SHP77 treated with DMSO at 0.1 percent for 48 hours (cell line): ENCODE data around the gene STX10.

ENCODE experiments used
- DNase-seq: peaks from one replicate; lab custom pipeline; 2025; lab: John Stamatoyannopoulos, UW

Gene STX10

DNA sequence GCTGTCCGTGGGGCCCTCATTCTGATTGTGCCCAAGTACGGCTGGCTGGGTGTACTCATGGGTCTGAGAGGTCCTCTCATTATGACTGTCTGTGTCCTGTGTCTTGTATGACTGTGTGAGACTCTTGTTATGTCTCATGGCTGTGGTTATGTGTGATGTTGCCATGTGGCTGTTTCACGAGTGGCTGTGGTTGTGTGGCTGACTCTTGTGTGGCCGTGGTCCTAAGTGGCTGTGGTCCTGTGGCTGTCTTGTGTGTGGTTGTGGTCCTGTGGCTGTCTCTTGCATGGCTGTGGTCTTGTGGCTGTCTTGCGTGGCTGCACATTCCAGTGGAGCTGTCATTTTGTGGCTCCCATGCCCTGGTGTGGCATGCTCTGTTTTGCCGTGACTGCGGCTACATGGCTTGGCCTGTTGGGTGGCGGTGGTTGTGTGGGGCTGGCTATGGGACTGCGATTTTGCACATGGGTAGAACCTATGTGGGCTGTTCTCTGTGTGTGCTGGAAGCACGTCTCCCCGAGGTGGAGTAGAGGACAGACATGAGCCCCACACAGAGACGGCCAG is 50.1 kb downstream of the STX10 start:
- no peak for DNase-seq

GRCh38 chr19:13099073-13099999 is 50.8 kb downstream of the STX10 start:
- DNase-seq = no peak

DNA sequence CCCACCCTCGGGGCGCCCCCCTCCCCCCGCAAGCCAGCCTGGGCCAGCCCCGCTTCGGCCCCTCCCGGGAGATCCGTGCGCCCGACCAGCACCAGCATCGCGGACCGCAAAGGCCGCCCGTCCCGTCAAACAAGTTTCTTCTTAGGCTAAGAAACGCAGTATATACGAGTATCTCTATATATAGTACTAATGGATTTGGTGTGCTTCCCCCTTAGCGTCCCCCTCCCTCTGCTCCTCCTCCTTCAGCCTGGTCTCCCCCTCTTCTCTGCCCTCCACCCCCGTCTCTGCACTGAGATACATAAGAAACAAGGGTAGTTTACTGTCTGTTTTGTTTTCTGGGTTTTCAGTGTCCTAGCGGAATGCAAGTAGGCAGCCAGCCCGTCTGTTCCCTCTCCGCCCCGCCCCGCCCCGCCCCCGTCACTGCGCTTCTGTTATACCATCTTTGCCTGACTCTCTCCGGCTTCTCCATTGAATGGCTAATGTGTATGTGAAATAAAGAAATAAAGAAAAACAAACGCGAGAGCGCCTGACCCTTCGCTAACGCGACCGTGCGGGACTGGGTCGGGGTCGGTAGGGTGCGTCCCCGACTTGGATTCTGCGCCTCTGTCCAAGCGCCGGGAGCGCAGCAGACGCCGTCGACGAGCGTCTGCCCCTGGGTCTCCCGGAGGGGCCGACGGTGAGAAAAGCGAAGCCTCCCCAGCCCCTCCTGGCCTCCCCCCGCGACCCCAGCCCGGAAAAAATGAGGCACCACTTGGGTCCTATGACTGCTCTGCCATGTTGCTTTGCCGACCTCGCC is 51.7 kb downstream of the STX10 start:
- DNase-seq = no peak

- DNase-seq = no peak
Observed at GRCh38 chr19:13097463-13098258, 52.5 kb downstream of the STX10 start.

DNA sequence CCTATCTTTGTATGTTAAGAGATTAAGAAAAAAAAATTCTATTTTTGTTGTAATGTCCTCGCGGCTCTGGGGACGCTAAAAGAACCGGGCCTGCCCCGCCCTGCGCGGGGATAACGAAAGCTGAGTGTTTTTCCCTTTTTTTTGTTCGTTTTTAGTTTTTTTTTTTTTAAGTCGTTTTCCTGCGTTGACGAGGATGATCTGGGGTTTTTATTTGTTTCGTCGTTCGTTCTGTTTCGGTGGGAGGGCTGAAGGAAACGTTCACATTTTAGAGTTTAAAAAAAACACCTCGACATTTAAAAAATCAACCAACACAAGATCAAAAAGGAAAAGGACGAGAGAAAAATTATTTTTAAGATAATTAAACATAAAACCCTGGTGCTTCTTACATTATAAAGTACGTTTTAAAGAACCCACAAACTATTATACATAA is 53.1 kb downstream of the STX10 start:
- no peak for DNase-seq

- peak; percentile 38 for DNase-seq
Observed at GRCh38 chr19:13095934-13096927, 53.9 kb downstream of the STX10 start.

GRCh38 chr19:13095393-13095784 is 54.8 kb downstream of the STX10 start:
- no peak for DNase-seq

- no peak for DNase-seq
Observed at GRCh38 chr19:13094771-13095392, 55.3 kb downstream of the STX10 start.

GRCh38 chr19:13094106-13094504 is 56.1 kb downstream of the STX10 start:
- no peak for DNase-seq
